ENCODE results near the gene TENT5C.

Gene TENT5C

GRCh38 chr1:117654493-117655219, 48.8 kb downstream of the TENT5C start:
- 0 out of 2 replicates have a peak, but pooled peaks cover 3% of the 10 kb centered on the region for H3K27me3 ChIP-seq (ENCODE audit: control insufficient read depth, low read length)
- H4K20me1 ChIP-seq (ENCODE audit: control insufficient read depth, insufficient read depth, low read depth, low read length): no peaks in the 10 kb centered on the region
- TF ChIP-seq CTCF (IDR thresholded peaks at IDR 0.05; ENCODE audit: low read depth, low read length, poor library complexity, severe bottlenecking) (no peak), EZH2phosphoT487 (IDR thresholded peaks at IDR 0.05; ENCODE audit: borderline replicate concordance, low read length) (no peak)
- peaks cover 51% of the 10 kb centered on the region for H3K4me1 ChIP-seq (ENCODE audit: control insufficient read depth, low read length)
- H3K9me2 ChIP-seq (replicated peaks; ENCODE audit: control insufficient read depth, low read length): no peaks in the 10 kb centered on the region
- peak overlapping the region; percentile 50 for H3K4me3 ChIP-seq (ENCODE audit: low read length)
- peaks cover 8% of the 10 kb centered on the region; the same call in 1 of the 2 replicates for H3K36me3 ChIP-seq (ENCODE audit: control insufficient read depth, low read length)
- H3K27ac ChIP-seq (ENCODE audit: low read depth, low read length): peak overlapping the region; percentile 65
- H3K79me2 ChIP-seq (ENCODE audit: control insufficient read depth, low read length): no peaks in the 10 kb centered on the region
- no peaks in the 10 kb centered on the region for H3K9me3 ChIP-seq (ENCODE audit: control insufficient read depth, insufficient read depth, low read length)
- no peaks in the 10 kb centered on the region for H3F3A ChIP-seq (ENCODE audit: control insufficient read depth, insufficient read depth)
- H3K4me2 ChIP-seq (ENCODE audit: low read length): peak overlapping the region; percentile 64

- Histone ChIP-seq H3K27ac (ENCODE audit: low read depth, low read length) (no peak overlapping the region), H3K9me2 (replicated peaks; ENCODE audit: control insufficient read depth, low read length) (no peaks in the 10 kb centered on the region), H3K4me3 (ENCODE audit: low read length) (peak overlapping the region; percentile 50; the same call in 1 of the 2 replicates), H3F3A (ENCODE audit: control insufficient read depth, insufficient read depth) (no peaks in the 10 kb centered on the region), H3K9me3 (ENCODE audit: control insufficient read depth, insufficient read depth, low read length) (no peaks in the 10 kb centered on the region), H3K4me1 (ENCODE audit: control insufficient read depth, low read length) (peaks cover 54% of the 10 kb centered on the region), H3K36me3 (ENCODE audit: control insufficient read depth, low read length) (peaks cover 8% of the 10 kb centered on the region; the same call in 1 of the 2 replicates), H3K4me2 (ENCODE audit: low read length) (peak overlapping the region; percentile 64; the same call in 1 of the 2 replicates), H4K20me1 (ENCODE audit: control insufficient read depth, insufficient read depth, low read depth, low read length) (no peaks in the 10 kb centered on the region), H3K27me3 (ENCODE audit: control insufficient read depth, low read length) (0 out of 2 replicates have a peak, but pooled peaks cover 3% of the 10 kb centered on the region), H3K79me2 (ENCODE audit: control insufficient read depth, low read length) (no peaks in the 10 kb centered on the region)
- TF ChIP-seq EZH2phosphoT487 (IDR thresholded peaks at IDR 0.05; ENCODE audit: borderline replicate concordance, low read length): no peak
- TF ChIP-seq CTCF (IDR thresholded peaks at IDR 0.05; ENCODE audit: low read depth, low read length, poor library complexity, severe bottlenecking): no peak
Measured at GRCh38 chr1:117655220-117655577, 49.4 kb downstream of the TENT5C start.

GRCh38 chr1:117656202-117656641, 50.4 kb downstream of the TENT5C start:
- Histone ChIP-seq H3K9me3 (ENCODE audit: control insufficient read depth, insufficient read depth, low read length) (no peaks in the 10 kb centered on the region), H3K4me3 (ENCODE audit: low read length) (no peak overlapping the region), H3K79me2 (ENCODE audit: control insufficient read depth, low read length) (no peaks in the 10 kb centered on the region), H3K36me3 (ENCODE audit: control insufficient read depth, low read length) (peaks cover 8% of the 10 kb centered on the region; the same call in 1 of the 2 replicates), H4K20me1 (ENCODE audit: control insufficient read depth, insufficient read depth, low read depth, low read length) (no peaks in the 10 kb centered on the region), H3K27me3 (ENCODE audit: control insufficient read depth, low read length) (0 out of 2 replicates have a peak, but pooled peaks cover 3% of the 10 kb centered on the region), H3F3A (ENCODE audit: control insufficient read depth, insufficient read depth) (no peaks in the 10 kb centered on the region), H3K4me1 (ENCODE audit: control insufficient read depth, low read length) (peaks cover 54% of the 10 kb centered on the region), H3K27ac (ENCODE audit: low read depth, low read length) (no peak overlapping the region), H3K9me2 (replicated peaks; ENCODE audit: control insufficient read depth, low read length) (no peaks in the 10 kb centered on the region), H3K4me2 (ENCODE audit: low read length) (peak overlapping the region; percentile 19; the same call in 1 of the 2 replicates)
- TF ChIP-seq CTCF (IDR thresholded peaks at IDR 0.05; ENCODE audit: low read depth, low read length, poor library complexity, severe bottlenecking) (no peak), EZH2phosphoT487 (IDR thresholded peaks at IDR 0.05; ENCODE audit: borderline replicate concordance, low read length) (no peak)

Data from DOHH2 (cell line).